Erythroblast (primary cell): Measurements from ENCODE around the gene RNF169.

ENCODE experiments used
- GATA1 ChIP-seq: IDR thresholded peaks from 2 replicates; pipeline ENCODE4 v1.6.1; 2011; ENCODE audit warnings: low read depth, mild to moderate bottlenecking, control low read depth, low read length, moderate library complexity
- POLR2A ChIP-seq: IDR thresholded peaks from 2 replicates; pipeline ENCODE4 v1.6.1; 2011; ENCODE audit warnings: mild to moderate bottlenecking, low read length

GRCh38 chr11:74719011-74719410 lies 29.6 kb upstream of the RNF169 start:
- TF ChIP-seq POLR2A (no peak), GATA1 (no peak)
